MG63 (cell line): Measurements from ENCODE around the gene SLC35F2. TPM values are rescaled to one million over a fixed set of nuclear protein-coding genes. Genes with fewer than 3 reads are reported as not detected.
A peak's percentile ranks its signal among the peaks of the same experiment; 100 is the strongest.
"Not testable (repeated sequence)": the region's sequence is repeated elsewhere in the genome, so short reads cannot be mapped to it uniquely, and the experiment has no call there.

Experiments
- DNase-seq: peaks from one replicate; pipeline ENCODE4 v3.0.0-alpha.2; 2020
- H3K27me3 ChIP-seq: fragments of 250-450 bp; sonication (Bioruptor Pico); 2 replicates; pipeline ENCODE4 v1.5.1; 2020; ENCODE audit warnings: mild to moderate bottlenecking, moderate library complexity
- H3K36me3 ChIP-seq: fragments of 250-450 bp; sonication (Bioruptor Pico); 2 replicates; pipeline ENCODE4 v1.5.1; 2020; ENCODE audit warnings: mild to moderate bottlenecking, moderate library complexity
- H3K4me3 ChIP-seq: fragments of 250-450 bp; sonication (Bioruptor Pico); 2 replicates; pipeline ENCODE4 v1.5.1; 2020; ENCODE audit warnings: mild to moderate bottlenecking, moderate library complexity
- H3K9me3 ChIP-seq: fragments of 250-450 bp; sonication (Bioruptor Pico); 2 replicates; pipeline ENCODE4 v1.5.1; 2020; ENCODE audit warnings: mild to moderate bottlenecking, moderate library complexity
- total RNA-seq: library from RNA; depleted of rRNA; stranded (reverse); fragments of >200 nt; shearing (Covaris generic); gene quantifications from 2 replicates; pipeline ENCODE4 v1.2.3, GENCODE V29; 2014; ENCODE audit warnings: low replicate concordance; rRNA removed

Gene SLC35F2, protein sequence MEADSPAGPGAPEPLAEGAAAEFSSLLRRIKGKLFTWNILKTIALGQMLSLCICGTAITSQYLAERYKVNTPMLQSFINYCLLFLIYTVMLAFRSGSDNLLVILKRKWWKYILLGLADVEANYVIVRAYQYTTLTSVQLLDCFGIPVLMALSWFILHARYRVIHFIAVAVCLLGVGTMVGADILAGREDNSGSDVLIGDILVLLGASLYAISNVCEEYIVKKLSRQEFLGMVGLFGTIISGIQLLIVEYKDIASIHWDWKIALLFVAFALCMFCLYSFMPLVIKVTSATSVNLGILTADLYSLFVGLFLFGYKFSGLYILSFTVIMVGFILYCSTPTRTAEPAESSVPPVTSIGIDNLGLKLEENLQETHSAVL
- total RNA-seq: 38.4 and 42.9 TPM in 2 replicates

DNA sequence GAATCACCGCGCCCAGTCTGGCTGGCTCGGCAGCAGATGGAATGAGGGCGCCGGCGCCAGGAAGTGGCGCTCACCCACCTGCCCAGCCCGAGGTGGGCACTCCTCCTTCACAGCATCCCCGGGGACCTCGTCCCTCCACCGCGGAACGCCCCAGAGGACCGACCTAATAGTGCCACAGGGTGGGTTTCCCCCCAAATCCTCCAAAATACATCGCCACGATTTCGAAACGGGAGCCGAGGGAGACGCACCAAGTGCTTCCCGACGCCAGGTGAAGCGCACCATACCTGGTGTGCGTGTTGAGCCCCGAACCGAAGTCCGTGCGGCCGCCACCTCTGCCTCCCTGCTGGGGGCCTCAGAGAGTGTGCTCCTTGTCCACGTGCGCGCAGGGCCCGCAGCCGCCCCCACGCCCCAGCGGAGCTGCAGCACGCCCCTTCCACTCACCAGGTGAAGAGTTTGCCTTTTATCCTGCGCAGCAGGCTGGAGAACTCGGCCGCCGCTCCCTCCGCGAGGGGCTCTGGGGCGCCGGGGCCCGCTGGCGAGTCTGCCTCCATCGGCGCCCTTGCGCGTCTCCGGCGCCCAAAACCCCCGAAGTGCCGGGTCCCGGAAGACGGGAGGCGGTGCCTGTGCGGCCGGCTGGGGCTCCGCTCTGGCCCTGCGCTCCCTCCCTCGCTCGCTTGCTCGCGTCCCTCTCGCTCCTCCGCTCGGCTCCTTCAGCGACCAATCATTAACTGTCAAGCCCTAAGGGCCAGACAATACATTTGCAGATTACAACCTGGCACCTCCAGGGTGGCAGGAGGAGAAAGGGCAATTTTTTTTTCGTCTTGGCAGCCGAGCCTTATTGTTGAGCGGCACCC is at the start of gene SLC35F2:
Gene SLC35F2, minus strand, starts transcription at position 571 of the 854 bp plus-strand sequence. Its CDS starts 20 bp downstream, at position 551.
- Histone ChIP-seq H3K9me3 (no peaks in the 10 kb centered on the region), H3K4me3 (peak within 1 kb of the TSS; percentile 75), H3K36me3 (peaks cover 5% of the 10 kb centered on the region), H3K27me3 (no peaks in the 10 kb centered on the region)
- peak; percentile 81 for DNase-seq

DNA sequence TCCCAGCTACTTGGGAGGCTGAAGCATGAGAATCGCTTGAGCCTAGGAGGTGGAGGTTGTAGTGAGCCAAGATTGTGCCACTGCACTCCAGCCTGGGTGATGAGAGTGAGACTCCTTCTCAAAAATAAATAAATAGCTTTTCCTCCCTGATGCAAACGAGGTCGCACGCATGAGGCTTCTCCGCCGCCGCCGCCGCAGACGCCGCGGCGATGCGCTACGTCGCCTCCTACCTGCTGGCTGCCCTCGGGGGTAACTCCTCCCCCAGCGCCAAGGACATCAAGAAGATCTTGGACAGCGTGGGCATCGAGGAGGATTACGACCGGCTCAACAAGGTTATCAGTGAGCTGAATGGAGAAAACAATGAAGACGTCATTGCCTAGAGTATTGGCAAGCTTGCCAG is 49.6 kb upstream of the SLC35F2 start:
- Histone ChIP-seq H3K36me3 (no peaks in the 10 kb centered on the region), H3K27me3 (peaks cover 2% of the 10 kb centered on the region), H3K4me3 (no peak overlapping the region), H3K9me3 (no peaks in the 10 kb centered on the region)
- DNase-seq: no peak

DNA sequence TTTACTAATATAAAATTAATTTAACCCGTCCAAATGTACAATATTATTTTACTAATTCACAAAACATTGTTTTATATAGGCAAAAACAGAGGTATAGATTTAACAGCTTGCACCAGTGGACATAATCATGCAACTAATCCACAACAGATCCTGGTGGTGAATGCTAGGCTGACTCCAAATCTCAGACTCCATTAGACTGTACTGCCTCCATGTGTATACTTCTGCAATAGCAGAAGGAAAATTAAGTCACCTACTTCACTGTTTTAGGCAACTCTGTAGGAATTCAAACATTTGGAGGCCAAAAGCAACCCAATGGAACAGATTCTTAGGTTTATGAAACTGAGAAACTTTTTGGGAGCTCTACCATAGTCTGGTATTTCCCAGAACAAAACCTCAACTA is 39.7 kb upstream of the SLC35F2 start:
- Histone ChIP-seq H3K4me3 (no peak overlapping the region), H3K36me3 (no peaks in the 10 kb centered on the region), H3K9me3 (no peaks in the 10 kb centered on the region), H3K27me3 (0 out of 2 replicates have a peak, but pooled peaks cover 2% of the 10 kb centered on the region)
- DNase-seq: no peak

DNA sequence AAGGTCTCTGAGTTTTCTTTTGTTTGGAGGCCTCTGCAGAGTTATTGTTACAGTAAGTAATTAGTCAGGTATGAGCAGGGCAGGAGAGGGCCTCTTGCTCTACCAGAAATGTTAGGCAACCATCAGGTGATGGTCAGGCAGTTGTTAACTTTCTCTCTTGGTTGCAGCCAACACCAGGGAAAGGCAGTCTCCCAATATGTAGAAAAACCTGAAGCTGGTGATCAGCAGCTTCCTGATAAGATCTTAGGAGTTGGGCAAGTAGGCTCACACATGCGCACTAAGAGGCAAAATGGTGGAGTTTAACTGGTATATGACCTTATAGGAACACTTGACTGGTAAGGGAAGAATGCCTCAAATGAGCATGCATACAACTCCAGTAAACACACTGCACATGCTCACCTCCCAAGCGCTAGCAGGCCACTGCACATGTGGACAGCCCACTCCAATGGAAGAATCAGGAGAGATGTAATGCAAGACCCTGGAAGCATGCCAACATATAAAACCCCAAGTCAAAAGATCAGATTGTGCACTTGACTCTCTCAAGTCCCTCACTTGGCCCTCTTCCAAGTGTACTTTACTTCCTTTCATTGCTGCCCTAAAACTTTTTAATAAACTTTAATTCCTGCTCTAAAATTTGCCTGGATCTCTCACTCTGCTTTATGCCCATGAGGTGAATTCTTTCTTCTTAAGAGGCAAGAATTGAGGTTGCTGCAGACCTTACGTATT is 23.7 kb upstream of the SLC35F2 start:
- Histone ChIP-seq H3K36me3 (no peaks in the 10 kb centered on the region), H3K27me3 (no peaks in the 10 kb centered on the region), H3K9me3 (no peaks in the 10 kb centered on the region), H3K4me3 (no peak overlapping the region)
- DNase-seq: no peak

DNA sequence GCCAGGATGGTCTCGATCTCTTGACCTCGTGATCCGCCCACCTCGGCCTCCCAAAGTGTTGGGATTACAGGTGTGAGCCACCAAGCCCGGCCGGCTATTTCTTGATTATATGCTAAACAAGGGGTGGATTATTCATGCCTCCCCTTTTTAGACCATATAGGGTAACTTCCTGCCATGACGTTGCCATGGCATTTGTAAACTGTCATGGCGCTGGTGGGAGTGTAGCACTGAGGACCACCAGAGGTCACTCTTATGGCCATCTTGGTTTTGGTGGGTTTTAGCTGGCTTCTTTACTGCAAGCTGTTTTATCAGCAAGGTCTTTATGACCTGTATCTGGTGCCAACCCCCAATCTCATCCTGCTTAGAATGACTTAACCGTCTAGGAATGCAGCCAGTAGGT is 22.9 kb upstream of the SLC35F2 start:
- not testable (repeated sequence) for DNase-seq, H3K36me3 ChIP-seq, H3K4me3 ChIP-seq, H3K9me3 ChIP-seq, H3K27me3 ChIP-seq

DNA sequence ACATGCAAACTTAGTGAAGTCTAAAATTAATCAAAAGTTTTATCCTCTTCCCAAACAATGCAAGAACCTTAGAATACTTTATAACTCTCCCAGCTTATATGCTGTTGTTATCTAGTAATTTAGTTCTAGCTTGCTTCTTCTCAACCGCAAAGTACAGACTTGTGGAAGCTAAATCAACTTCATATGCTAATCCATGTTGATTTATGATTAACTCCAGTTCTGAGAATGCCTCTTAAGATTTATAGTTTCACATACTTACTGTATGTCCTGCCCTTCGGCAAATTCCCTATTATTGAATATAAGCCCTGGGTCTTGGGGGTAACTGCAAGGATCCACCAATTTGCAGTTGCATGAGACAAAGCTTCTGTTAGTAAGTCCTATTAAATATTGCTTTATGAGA is 17.6 kb upstream of the SLC35F2 start:
- Histone ChIP-seq H3K9me3 (no peaks in the 10 kb centered on the region), H3K4me3 (no peak overlapping the region), H3K27me3 (no peaks in the 10 kb centered on the region), H3K36me3 (no peaks in the 10 kb centered on the region)
- DNase-seq: no peak

DNA sequence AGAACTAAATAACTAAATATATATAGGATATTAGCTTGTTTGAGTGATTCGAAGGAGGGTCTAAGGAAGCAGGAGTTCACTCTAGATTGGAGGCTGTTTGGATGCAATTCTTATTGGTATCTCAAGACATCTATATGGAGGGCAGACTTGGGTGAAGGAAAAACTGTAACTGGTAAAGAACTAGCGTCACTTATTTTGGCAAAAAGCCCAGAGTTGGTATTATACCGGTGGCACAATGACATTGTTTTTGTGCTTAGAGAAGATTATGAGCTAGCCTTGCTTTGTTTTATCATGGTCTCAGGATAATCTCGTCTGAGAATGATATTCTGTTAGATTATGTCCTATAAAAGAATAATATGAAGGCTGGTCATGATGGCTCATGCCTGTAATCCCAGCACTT is 6.0 kb upstream of the SLC35F2 start:
- H3K36me3 ChIP-seq: no peaks in the 10 kb centered on the region
- H3K9me3 ChIP-seq: no peaks in the 10 kb centered on the region
- no peak overlapping the region for H3K4me3 ChIP-seq
- DNase-seq: no peak
- no peaks in the 10 kb centered on the region for H3K27me3 ChIP-seq

DNA sequence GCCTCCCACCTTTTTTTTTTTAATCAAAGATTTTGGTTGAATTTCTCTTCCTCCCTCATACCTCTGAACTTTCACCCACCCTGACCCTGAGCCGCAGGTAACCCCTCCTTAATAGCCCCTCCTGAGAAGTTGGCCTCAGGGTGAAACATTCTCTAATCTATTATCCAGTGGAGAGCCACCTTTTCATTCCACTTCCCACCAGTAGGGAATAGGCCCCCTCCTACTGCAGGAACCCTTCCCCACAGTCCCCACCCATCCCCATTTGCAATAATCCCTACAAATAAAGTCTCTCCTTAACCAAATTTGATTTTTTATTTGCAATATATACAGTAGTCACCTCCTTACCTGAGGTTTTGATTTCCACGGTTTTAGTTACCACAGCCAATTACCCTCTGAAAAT is 2.1 kb upstream of the SLC35F2 start:
- no peak for DNase-seq
- Histone ChIP-seq H3K9me3 (no peaks in the 10 kb centered on the region), H3K4me3 (no peak overlapping the region), H3K27me3 (no peaks in the 10 kb centered on the region), H3K36me3 (no peaks in the 10 kb centered on the region)

DNA sequence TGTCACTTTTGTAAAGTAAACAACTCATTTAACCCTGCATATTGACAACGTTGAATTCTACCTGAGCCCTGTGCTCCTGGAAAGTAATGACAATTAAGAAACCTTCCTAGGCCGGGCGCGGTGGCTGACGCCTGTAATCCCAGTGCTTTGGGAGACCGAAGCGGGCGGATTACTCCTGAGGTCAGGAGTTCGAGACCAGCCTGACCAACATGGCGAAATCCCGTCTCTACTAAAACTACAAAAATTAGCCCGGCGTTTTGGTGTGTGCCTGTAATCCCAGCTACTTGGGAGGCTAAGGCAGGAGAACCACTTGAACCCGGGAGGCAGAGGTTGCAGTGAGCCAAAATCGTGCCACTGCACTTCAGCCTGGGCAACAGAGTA is 1.6 kb upstream of the SLC35F2 start:
- H3K4me3 ChIP-seq, H3K27me3 ChIP-seq, H3K36me3 ChIP-seq, H3K9me3 ChIP-seq, DNase-seq: not testable (repeated sequence)

DNA sequence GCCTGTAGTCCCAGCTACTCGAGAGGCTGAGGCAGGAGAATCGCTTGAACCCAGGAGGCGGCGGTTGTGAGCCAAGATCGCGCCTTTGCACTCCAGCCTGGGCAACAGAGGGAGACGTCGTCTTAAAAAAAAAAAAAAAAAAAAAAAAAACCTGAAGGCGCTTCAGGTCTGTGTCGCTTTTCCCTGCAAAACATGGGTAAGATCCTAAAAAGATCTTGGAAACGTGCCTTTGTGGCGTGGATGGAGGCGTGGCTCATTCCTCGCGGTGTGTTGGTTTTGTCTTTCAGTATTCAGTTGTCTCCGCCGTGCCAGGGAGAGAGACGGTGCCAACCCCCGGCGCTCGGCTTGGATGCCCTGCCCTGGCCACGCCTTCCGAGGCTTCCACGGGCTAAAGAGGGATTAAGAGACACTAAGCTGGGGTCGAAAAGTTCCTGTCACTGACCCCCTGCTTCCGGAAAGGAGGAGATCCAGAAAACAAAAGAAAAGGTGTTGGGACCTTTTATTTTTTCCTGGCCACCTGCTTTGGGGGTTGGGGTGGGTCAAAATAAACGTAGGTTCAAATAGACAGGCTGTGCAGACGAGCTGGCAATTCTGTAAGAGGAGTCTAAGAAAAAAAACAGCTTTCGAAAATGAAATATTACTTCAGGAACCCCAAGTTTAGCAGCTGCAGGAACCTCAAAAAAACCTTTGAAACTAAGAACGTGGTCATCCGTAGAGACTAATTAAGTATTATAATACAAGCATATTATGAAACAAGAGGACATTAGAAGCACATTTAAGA is 1.1 kb upstream of the SLC35F2 start:
- H3K4me3 ChIP-seq: peak overlapping the region; percentile 75
- H3K9me3 ChIP-seq: no peaks in the 10 kb centered on the region
- H3K27me3 ChIP-seq: no peaks in the 10 kb centered on the region
- H3K36me3 ChIP-seq: peaks cover 5% of the 10 kb centered on the region
- peak; percentile 78 for DNase-seq

DNA sequence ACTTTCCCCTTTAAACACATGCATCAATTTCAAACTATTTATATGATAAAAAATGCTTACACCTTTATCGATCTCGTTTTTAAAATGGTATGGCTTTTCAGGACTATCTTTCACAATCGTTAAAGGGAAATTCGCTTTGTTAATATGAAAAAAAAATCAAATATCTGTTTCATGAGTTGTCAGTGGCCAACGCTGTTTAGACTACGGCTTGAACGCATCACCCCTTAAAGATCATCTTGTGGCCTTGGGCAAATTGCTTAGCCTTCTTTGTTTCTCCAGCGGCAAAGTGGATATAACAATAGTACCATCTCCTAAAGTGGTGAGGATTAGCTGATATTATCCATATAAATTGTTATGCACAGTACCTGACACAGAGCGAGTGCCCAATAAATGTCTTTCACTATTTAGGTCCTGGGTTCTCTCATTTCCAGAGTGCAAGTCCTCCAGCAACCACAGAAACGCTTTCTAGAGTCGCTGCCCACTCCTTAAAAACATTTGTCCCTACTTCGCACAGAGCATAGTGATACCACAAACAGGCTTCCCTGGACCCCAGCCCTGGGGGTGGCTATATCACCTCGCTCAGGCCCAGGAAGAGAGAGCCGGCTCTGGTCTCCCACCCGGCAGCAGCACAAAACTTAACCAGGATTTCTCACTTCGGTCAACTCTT is 904 bp downstream of the SLC35F2 start:
- peak overlapping the region; percentile 75 for H3K4me3 ChIP-seq
- DNase-seq: no peak
- H3K27me3 ChIP-seq: no peaks in the 10 kb centered on the region
- peaks cover 5% of the 10 kb centered on the region for H3K36me3 ChIP-seq
- no peaks in the 10 kb centered on the region for H3K9me3 ChIP-seq

DNA sequence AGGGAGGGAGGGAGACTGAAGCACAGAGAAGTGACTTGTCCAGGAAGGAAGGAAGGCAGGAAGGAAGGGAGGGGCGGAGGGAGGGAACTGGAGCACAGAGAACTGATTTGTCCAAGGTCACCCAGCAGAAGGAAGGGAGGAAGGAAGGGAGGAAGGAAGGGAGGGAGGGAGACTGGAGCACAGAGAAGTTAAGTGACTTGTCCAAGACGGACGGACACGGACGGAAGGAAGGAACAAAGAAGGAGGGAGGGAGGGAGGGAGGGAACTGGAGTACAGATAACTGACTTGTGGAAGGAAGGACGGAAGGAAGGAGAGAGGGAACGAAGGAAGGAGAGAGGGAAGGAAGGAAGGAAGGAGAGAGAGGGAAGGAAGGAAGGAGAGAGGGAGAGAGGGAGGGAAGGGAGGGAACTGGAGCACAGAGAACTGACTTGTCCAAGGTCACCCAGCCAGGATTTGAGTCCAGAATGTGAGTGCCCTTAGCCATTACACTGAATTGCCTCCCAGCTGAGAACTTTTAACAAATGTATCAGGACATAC is 1.5 kb downstream of the SLC35F2 start:
- H3K27me3 ChIP-seq: no peaks in the 10 kb centered on the region
- no peaks in the 10 kb centered on the region for H3K9me3 ChIP-seq
- peak; percentile 41 for DNase-seq
- H3K36me3 ChIP-seq: peaks cover 5% of the 10 kb centered on the region
- peak overlapping the region; percentile 75 for H3K4me3 ChIP-seq

DNA sequence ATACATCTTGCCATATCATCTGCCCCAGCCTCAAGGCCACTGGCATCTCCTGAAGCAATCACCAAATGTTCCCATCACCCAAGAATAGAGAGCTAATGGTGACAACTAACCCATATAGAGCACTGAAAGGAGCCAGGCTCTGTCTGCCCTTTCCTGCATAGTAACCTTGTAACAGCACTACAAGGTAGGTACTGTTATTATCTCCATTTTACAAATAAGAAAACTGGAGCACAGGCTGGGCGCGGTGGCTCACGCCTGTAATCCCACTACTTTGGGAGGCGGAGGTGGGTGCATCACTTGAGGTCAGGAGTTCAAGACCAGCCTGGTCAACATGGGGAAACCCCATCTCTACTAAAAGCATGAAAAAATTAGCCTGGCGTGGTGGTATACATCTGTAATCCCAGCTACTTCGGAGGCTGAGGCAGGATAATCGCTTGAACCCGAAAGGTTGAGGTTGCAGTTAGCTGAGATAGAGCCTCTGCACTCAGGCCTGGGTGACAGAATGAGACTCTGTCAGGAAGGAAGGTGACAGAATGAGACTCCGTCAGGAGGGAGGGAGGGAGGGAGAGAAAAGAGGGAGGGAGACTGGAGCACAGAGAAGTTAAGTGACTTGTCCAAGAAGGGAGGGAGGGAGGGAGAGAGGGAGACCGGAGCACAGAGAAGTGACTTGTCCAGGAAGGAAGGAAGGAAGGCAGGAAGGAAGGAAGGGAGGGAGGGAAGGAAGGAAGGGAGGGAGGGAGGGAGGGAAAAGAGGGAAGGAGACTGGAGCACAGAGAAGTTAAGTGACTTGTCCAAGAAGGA is 2.2 kb downstream of the SLC35F2 start:
- H3K36me3 ChIP-seq: peaks cover 5% of the 10 kb centered on the region
- no peak for DNase-seq
- H3K27me3 ChIP-seq: no peaks in the 10 kb centered on the region
- H3K4me3 ChIP-seq: no peak overlapping the region; the same call in 1 of the 2 replicates
- H3K9me3 ChIP-seq: no peaks in the 10 kb centered on the region

DNA sequence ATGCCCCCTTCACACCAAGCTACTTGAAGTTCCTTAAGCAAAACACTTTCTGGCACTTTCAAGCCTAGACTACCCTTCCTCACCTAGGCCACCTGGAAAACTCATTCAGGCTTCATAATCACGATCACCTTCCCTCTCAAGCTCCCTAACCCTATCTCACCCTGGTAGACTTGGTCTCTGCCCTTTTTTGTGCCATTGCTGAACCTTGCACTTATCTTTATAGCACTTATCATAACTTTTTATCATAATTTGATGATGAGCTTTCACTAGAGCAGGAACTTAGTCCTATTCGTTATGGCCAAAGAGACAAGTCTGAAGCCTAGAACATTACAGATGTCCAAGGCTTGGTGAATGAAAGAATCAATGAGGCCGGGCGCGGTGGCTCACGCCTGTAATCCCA is 5.5 kb downstream of the SLC35F2 start:
- H3K27me3 ChIP-seq: no peaks in the 10 kb centered on the region
- no peak overlapping the region for H3K4me3 ChIP-seq
- peaks cover 5% of the 10 kb centered on the region for H3K36me3 ChIP-seq
- no peaks in the 10 kb centered on the region for H3K9me3 ChIP-seq
- DNase-seq: no peak

DNA sequence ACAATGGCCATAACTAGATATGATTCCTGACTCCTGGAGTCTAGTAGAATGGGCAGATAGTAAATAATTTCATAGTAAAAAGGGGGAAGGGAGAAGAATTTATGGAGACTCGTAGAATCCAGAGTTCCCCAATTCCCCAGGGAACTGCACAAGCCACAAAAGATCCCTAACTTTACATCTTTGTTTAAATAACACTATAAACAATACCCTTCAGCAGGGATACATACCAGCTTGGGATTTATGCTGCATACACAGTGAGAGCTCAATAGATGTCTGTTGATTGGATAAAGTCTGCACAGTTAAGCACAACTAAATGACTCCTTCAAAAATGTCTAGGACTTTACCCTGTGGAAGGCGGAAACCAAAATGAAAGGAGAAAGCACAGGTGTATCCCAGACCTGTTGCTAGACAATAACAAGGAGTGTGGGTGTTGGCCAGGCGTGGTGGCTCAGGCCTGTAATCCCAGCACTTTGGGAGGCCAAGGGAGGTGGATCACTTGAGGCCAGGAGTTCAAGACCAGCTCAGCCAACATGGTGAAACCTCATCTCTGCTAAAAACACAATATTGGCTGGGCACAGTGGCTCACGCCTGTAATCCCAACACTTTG is 6.8 kb downstream of the SLC35F2 start:
- Histone ChIP-seq H3K4me3 (no peak overlapping the region), H3K27me3 (no peaks in the 10 kb centered on the region), H3K9me3 (no peaks in the 10 kb centered on the region), H3K36me3 (peaks cover 5% of the 10 kb centered on the region)
- no peak for DNase-seq
